ENCODE data around the gene SLC66A2. TPM values are rescaled to one million over a fixed set of nuclear protein-coding genes. Genes with fewer than 3 reads are reported as not detected.

SLC66A2 gene
- total and polyA plus RNA-seq, 2 of the 13 experiments (the other 11 are each of a cell fraction or from before 2014, with no cell fraction given), result 33.5 to 41.9 TPM

DNA sequence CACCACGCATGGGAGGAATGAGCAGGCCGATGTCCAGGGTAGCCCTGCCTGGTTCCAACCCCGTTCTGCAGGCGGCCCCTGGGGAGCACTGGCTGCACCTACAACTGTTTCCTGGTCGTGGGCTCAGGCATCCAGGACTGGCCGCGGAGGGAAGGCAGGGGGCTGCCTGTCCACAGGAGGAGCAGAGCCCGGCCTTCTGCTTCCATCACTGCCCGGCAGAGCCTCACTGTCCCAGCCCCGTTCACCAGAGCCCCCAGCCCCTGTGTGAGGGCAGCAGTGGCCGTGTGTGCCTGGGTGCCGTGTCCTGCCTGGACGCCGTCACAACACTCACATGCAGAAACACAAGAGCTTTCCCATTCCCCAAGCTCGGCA, 97.5 kb downstream of the SLC66A2 start (continued):
- TF ChIP-seq ZFYVE20 (CRISPR knock-in tag; IDR thresholded peaks at IDR 0.05; ENCODE audit: borderline replicate concordance, low read depth), result no peak
- TF ChIP-seq KLF9 (CRISPR knock-in tag; IDR thresholded peaks at IDR 0.05; ENCODE audit: low read depth), result no peak

DNA sequence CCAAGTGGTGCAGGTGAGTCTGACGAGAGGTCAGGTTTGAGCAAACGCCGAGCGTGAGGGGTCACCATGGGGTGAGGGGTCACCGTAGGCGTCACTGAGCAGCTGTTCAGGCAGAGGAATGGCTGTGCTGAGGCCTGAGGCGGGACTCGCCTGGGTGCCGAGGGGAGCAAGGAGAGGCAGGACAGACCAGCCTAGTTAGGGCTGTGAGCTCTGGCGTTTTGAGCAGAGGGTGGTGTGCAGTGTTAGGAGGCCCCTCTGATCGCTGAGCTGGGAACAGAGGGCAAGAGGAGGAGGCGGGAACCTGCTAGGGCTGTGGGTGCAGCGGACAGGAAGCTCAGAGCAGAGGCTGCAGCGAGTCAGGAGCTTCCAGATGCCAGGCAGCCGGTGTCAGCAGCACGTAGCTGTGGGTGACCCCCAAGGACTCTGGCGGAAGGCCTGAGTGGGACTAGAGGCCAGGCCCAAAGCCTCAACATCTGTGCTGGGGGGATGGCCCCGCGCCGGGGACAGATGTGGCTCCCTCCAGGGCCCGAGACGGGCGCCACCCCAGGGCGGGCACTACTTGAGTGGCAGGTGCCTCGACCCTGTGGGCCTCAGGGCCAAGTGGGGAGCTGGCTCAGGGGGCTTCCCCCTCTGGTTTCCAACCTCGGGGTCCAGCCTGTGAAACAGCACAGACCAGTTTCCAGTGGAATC, 98.0 kb downstream of the SLC66A2 start:
- Histone ChIP-seq H3K4me3 (replicated peaks in 1 of 3; ENCODE audit: insufficient read depth in 1 of 3, low read depth in 2 of 3, low read length in 3 of 3) (peak overlapping the region in 2 of 3 experiments; percentile 27 to 44; a peak in 3 of 6 replicates), H4K20me1 (ENCODE audit: insufficient read depth, low read length) (no peaks in the 10 kb centered on the region), H3K9me3 (ENCODE audit: low read length) (no peaks in the 10 kb centered on the region), H3K27me3 (ENCODE audit: control insufficient read depth in 1 of 2, insufficient read depth in 2 of 2, low read length in 2 of 2) (peaks cover 2 to 31% of the 10 kb centered on the region in 2 experiments; a peak in 4 of 5 replicates), H3K4me1 (ENCODE audit: insufficient read depth, low read length) (peaks cover 26% of the 10 kb centered on the region), H3K9ac (ENCODE audit: insufficient read depth, low read depth, low read length) (no peak overlapping the region), H3K79me2 (ENCODE audit: insufficient read depth, low read length) (no peaks in the 10 kb centered on the region), H3K27ac (ENCODE audit: extremely low read length, insufficient read depth, low read length) (no peak overlapping the region), H3K36me3 (replicated peaks in 1 of 2; ENCODE audit: control insufficient read depth in 1 of 2, insufficient read depth in 2 of 2, low read length in 2 of 2) (no peaks in the 10 kb centered on the region), H2AFZ (ENCODE audit: low read length) (no peak overlapping the region), H3K4me2 (ENCODE audit: low read depth, low read length) (peak overlapping the region; percentile 59)
- 13% methylated on average over 10 of the region's 26 CpGs for WGBS (ENCODE audit: low lambda C conversion rate)
- ChIA-PET CTCF (ENCODE audit: low intra/inter-chr PET ratio, low total read pairs) (no interaction called here), POLR2A (no interaction called here)
- no peak for FAIRE-seq
- peak; percentile 58 for ATAC-seq
- no TSS peak for BruUV-seq (replicated peaks)
- intact Hi-C loops (cut with micrococcal nuclease; ENCODE audit: unreplicated experiment), result no loop called here
- no peak for DNase-seq (ENCODE audit: low spot score)
- in situ Hi-C loops (cut with HindIII; ENCODE audit: extremely low pct_ligation_motif_present, low pct_unique_long_range_greater_than_20kb), result no loop called here
- TF ChIP-seq ZBTB38 (CRISPR knock-in tag; IDR thresholded peaks at IDR 0.05) (no peak), FOXK1 (CRISPR knock-in tag; IDR thresholded peaks at IDR 0.05; ENCODE audit: borderline replicate concordance, low read depth) (no peak), ZMYM4 (CRISPR knock-in tag; IDR thresholded peaks at IDR 0.05) (no peak), ZNF234 (CRISPR knock-in tag; conservative IDR thresholded peaks at IDR 0.05) (no peak), MBD4 (IDR thresholded peaks at IDR 0.05; ENCODE audit: borderline replicate concordance, low read length) (no peak), BORCS8-MEF2B (CRISPR knock-in tag; IDR thresholded peaks at IDR 0.05) (no peak), ARNT2 (CRISPR knock-in tag; IDR thresholded peaks at IDR 0.05; ENCODE audit: low read depth) (no peak), NFKBIZ (CRISPR knock-in tag; IDR thresholded peaks at IDR 0.05) (no peak), ZNF12 (CRISPR knock-in tag; IDR thresholded peaks at IDR 0.05) (no peak), ZNF343 (CRISPR knock-in tag; IDR thresholded peaks at IDR 0.05) (no peak), TAF1 (CRISPR knock-in tag; IDR thresholded peaks at IDR 0.05) (no peak), SPEN (CRISPR knock-in tag; IDR thresholded peaks at IDR 0.05; ENCODE audit: low read depth) (peak; percentile 34; the same call in 1 of the 2 replicates), NR2F2 (IDR thresholded peaks at IDR 0.05; ENCODE audit: borderline replicate concordance, low read depth) (no peak), AHR (CRISPR knock-in tag; IDR thresholded peaks at IDR 0.05) (no peak)
- TF ChIP-seq, protein P1, sequence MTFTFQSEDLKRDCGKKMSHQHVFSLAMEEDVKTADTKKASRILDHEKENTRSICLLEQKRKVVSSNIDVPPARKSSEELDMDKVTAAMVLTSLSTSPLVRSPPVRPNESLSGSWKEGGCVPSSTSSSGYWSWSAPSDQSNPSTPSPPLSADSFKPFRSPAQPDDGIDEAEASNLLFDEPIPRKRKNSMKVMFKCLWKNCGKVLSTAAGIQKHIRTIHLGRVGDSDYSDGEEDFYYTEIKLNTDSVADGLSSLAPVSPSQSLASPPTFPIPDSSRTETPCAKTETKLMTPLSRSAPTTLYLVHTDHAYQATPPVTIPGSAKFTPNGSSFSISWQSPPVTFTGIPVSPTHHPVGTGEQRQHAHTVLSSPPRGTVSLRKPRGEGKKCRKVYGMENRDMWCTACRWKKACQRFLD (CRISPR knock-in tag; IDR thresholded peaks at IDR 0.05; ENCODE audit: borderline replicate concordance), result peak; percentile 44; the same call in 1 of the 2 replicates
- TF ChIP-seq, protein P2, sequence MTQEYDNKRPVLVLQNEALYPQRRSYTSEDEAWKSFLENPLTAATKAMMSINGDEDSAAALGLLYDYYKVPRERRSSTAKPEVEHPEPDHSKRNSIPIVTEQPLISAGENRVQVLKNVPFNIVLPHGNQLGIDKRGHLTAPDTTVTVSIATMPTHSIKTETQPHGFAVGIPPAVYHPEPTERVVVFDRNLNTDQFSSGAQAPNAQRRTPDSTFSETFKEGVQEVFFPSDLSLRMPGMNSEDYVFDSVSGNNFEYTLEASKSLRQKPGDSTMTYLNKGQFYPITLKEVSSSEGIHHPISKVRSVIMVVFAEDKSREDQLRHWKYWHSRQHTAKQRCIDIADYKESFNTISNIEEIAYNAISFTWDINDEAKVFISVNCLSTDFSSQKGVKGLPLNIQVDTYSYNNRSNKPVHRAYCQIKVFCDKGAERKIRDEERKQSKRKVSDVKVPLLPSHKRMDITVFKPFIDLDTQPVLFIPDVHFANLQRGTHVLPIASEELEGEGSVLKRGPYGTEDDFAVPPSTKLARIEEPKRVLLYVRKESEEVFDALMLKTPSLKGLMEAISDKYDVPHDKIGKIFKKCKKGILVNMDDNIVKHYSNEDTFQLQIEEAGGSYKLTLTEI (CRISPR knock-in tag; conservative IDR thresholded peaks at IDR 0.05), result no peak
- TF ChIP-seq, protein P3, sequence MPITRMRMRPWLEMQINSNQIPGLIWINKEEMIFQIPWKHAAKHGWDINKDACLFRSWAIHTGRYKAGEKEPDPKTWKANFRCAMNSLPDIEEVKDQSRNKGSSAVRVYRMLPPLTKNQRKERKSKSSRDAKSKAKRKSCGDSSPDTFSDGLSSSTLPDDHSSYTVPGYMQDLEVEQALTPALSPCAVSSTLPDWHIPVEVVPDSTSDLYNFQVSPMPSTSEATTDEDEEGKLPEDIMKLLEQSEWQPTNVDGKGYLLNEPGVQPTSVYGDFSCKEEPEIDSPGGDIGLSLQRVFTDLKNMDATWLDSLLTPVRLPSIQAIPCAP (CRISPR knock-in tag; IDR thresholded peaks at IDR 0.05; ENCODE audit: low read depth), result no peak
- TF ChIP-seq, protein P4, sequence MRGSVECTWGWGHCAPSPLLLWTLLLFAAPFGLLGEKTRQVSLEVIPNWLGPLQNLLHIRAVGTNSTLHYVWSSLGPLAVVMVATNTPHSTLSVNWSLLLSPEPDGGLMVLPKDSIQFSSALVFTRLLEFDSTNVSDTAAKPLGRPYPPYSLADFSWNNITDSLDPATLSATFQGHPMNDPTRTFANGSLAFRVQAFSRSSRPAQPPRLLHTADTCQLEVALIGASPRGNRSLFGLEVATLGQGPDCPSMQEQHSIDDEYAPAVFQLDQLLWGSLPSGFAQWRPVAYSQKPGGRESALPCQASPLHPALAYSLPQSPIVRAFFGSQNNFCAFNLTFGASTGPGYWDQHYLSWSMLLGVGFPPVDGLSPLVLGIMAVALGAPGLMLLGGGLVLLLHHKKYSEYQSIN (CRISPR knock-in tag; IDR thresholded peaks at IDR 0.05; ENCODE audit: borderline replicate concordance), result no peak
